WTC11 (cell line): ENCODE data around the gene TTN. TPM values are rescaled to one million over a fixed set of nuclear protein-coding genes. Genes with fewer than 3 reads are reported as not detected.

ENCODE experiments used
- ATAC-seq: fragments of 200-7000 bp; cut with Tn5 transposase; 2 replicates; pipeline ENCODE4 v1.10.0; 2021; ENCODE audit warnings: mild to moderate bottlenecking, moderate library complexity
- CTCF ChIA-PET: fragments of 300-600 bp; sonication (Branson Sonifier 250); formaldehyde crosslinking; loops from one replicate; lab custom pipeline; 2021; ENCODE audit warnings: antibody characterized with exemption; lab: Charles Lee
- POLR2A ChIA-PET: fragments of 350-600 bp; sonication (Branson Sonifier 250); formaldehyde crosslinking; loops from one replicate; lab custom pipeline; 2021; ENCODE audit warnings: antibody characterized with exemption; lab: Charles Lee
- DNase-seq: peaks from one replicate; pipeline ENCODE4 v3.0.0; 2021; ENCODE audit warnings: low spot score
- H3K27ac Mint-ChIP-seq: 2 replicates; pipeline ENCODE4 v1.8.0; 2021; ENCODE audit warnings: mixed read lengths
- H3K27me3 Mint-ChIP-seq: 2 replicates; pipeline ENCODE4 v1.8.0; 2021; ENCODE audit warnings: low read depth, mild to moderate bottlenecking, moderate library complexity, mixed read lengths
- H3K36me3 Mint-ChIP-seq: 2 replicates; pipeline ENCODE4 v1.8.0; 2021; ENCODE audit warnings: mixed read lengths
- H3K4me1 Mint-ChIP-seq: 2 replicates; pipeline ENCODE4 v1.8.0; 2022; ENCODE audit warnings: mixed read lengths
- H3K4me3 Mint-ChIP-seq: 2 replicates; pipeline ENCODE4 v1.8.0; 2021; ENCODE audit warnings: mild to moderate bottlenecking, moderate library complexity, mixed read lengths
- H3K9me3 Mint-ChIP-seq: 2 replicates; pipeline ENCODE4 v1.8.0; 2021; ENCODE audit warnings: mixed read lengths
- EMX1 ChIP-seq: fragments of 250-450 bp; sonication (Bioruptor Pico); IDR thresholded peaks from 2 replicates; pipeline ENCODE4 v1.8.0; 2021; ENCODE audit warnings: mild to moderate bottlenecking
- HMGA2 ChIP-seq: fragments of 250-450 bp; sonication (Bioruptor Pico); IDR thresholded peaks from 2 replicates; pipeline ENCODE4 v1.4.0; 2021; ENCODE audit warnings: mild to moderate bottlenecking, moderate library complexity
- MXD4 ChIP-seq: fragments of 250-450 bp; sonication (Bioruptor Pico); IDR thresholded peaks from 2 replicates; pipeline ENCODE4 v1.8.0; 2021; ENCODE audit warnings: mild to moderate bottlenecking, moderate library complexity, borderline replicate concordance
- NFATC4 ChIP-seq: fragments of 250-450 bp; sonication (Bioruptor Pico); IDR thresholded peaks from 2 replicates; pipeline ENCODE4 v1.9.0; 2021; ENCODE audit warnings: mild to moderate bottlenecking
- PRRX2 ChIP-seq: fragments of 250-450 bp; sonication (Bioruptor Pico); IDR thresholded peaks from 2 replicates; pipeline ENCODE4 v1.8.0; 2021; ENCODE audit warnings: mild to moderate bottlenecking
- ZNF263 ChIP-seq: sonication (generic); formaldehyde crosslinking; IDR thresholded peaks from 2 replicates; pipeline ENCODE4 v1.8.1; 2022; ENCODE audit warnings: low read depth, mild to moderate bottlenecking, moderate library complexity, missing genetic modification reagents
- ZNF317 ChIP-seq: sonication (generic); formaldehyde crosslinking; IDR thresholded peaks from 2 replicates; pipeline ENCODE4 v1.8.1; 2023; ENCODE audit warnings: low read depth, mild to moderate bottlenecking, moderate library complexity, missing genetic modification reagents, borderline replicate concordance
- total RNA-seq: library from RNA; stranded (reverse); gene quantifications from 3 replicates; pipeline ENCODE4 v1.2.3, GENCODE V29; 2021
- TF ChIP-seq, protein P1 (sequence below): sonication (generic); formaldehyde crosslinking; IDR thresholded peaks from 2 replicates; pipeline ENCODE4 v1.8.1; 2023; ENCODE audit warnings: mild to moderate bottlenecking, moderate library complexity, missing genetic modification reagents
- TF ChIP-seq, protein P2 (sequence below): sonication (generic); formaldehyde crosslinking; IDR thresholded peaks from 2 replicates; pipeline ENCODE4 v1.8.1; 2023; ENCODE audit warnings: mild to moderate bottlenecking, missing genetic modification reagents, moderate library complexity
- TF ChIP-seq, protein P3 (sequence below): sonication (generic); formaldehyde crosslinking; IDR thresholded peaks from 2 replicates; pipeline ENCODE4 v1.8.1; 2022; ENCODE audit warnings: low read depth, missing genetic modification reagents, borderline replicate concordance
- TF ChIP-seq, protein P4 (sequence below): sonication (generic); formaldehyde crosslinking; IDR thresholded peaks from 2 replicates; pipeline ENCODE4 v1.8.0; 2023; ENCODE audit warnings: missing genetic modification reagents, mild to moderate bottlenecking, borderline replicate concordance

The TTN gene
- total RNA-seq, 1 experiment from 2014 or later = 4.7 TPM

DNA sequence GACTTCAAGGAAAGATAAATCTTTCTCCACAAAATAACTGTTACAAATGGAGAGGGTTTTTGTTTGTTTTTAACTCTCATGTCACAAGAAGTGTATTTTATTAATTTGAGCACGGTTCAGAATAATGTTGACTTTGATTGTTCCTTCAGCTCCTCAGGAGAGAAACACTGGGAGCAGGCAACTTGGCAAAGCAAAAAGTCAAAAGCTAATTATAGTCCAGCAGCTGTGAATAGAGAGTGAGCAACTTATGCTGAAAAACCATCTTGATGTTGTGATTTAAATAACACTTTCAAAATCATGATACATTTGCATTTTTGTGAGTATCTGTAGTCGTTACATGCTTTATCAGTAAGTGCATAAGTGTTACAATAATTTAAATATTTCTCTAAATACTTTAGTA lies 37.5 kb upstream of the TTN start:
- TF ChIP-seq, protein P1, sequence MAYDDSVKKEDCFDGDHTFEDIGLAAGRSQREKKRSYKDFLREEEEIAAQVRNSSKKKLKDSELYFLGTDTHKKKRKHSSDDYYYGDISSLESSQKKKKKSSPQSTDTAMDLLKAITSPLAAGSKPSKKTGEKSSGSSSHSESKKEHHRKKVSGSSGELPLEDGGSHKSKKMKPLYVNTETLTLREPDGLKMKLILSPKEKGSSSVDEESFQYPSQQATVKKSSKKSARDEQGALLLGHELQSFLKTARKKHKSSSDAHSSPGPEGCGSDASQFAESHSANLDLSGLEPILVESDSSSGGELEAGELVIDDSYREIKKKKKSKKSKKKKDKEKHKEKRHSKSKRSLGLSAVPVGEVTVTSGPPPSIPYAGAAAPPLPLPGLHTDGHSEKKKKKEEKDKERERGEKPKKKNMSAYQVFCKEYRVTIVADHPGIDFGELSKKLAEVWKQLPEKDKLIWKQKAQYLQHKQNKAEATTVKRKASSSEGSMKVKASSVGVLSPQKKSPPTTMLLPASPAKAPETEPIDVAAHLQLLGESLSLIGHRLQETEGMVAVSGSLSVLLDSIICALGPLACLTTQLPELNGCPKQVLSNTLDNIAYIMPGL = no peak
- TF ChIP-seq ZNF317 (CRISPR knock-in tag) (no peak), ZNF263 (CRISPR knock-in tag) (no peak)
- TF ChIP-seq, protein P2, sequence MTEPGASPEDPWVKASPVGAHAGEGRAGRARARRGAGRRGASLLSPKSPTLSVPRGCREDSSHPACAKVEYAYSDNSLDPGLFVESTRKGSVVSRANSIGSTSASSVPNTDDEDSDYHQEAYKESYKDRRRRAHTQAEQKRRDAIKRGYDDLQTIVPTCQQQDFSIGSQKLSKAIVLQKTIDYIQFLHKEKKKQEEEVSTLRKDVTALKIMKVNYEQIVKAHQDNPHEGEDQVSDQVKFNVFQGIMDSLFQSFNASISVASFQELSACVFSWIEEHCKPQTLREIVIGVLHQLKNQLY = no peak
- Mint-ChIP-seq H3K4me1 (peaks cover 42% of the 10 kb centered on the region), H3K4me3 (no peak overlapping the region), H3K27ac (no peak overlapping the region), H3K9me3 (peaks cover 16% of the 10 kb centered on the region), H3K27me3 (peaks cover 3% of the 10 kb centered on the region), H3K36me3 (peaks cover 25% of the 10 kb centered on the region)
- ATAC-seq (no peak), DNase-seq (no peak)
- POLR2A ChIA-PET = no interaction called here
- CTCF ChIA-PET = interaction anchor here (1.4 kb wide), 1 partner anchor 40 kb away, joined by 3 read pairs; no protein-coding TSS in a partner anchor

DNA sequence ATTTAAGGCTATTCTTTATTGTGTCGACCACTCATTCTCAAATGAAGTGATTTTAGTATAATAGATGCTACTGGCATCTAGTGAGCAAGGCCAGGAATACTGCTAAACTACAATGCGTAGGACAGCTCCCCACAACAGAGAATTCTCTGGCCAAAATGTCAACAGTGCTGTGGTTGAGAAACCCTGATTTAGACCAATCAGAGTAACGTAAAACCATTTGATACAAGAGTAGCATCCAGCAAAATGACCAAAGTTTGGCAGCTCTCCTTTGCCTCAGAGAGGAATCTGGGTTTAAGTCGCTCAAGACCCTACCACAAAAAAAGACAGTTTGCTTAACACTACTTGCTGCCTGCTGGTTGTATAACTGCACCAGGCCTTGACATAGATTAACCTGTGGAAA lies 37.0 kb upstream of the TTN start:
- no peak for DNase-seq

DNA sequence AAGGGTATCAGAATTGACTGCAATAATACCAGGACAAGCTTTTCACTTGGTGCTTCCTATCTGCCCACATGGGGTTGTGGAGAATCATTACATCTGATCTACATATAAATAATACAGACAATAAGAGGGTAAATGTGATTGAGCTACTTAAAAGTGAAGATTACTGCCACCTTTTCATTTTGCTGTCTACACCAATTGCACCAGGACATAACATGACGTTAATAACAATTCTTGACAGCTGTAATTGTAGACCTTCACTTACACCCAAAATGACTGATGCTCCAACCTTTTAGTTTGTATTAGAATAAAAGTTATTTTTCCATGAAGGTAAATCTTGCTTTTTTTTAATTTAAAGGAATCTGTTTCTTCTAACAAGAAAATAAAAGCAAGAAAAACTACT lies 36.5 kb upstream of the TTN start:
- ChIA-PET POLR2A (interaction anchor here (1.0 kb wide), 1 partner anchor 16 kb away, joined by 3 read pairs; no protein-coding TSS in a partner anchor), CTCF (no interaction called here)
- Mint-ChIP-seq H3K4me1 (peaks cover 42% of the 10 kb centered on the region), H3K27me3 (peaks cover 3% of the 10 kb centered on the region), H3K36me3 (peaks cover 20% of the 10 kb centered on the region), H3K27ac (no peak overlapping the region), H3K4me3 (no peak overlapping the region), H3K9me3 (peaks cover 14% of the 10 kb centered on the region)
- ATAC-seq (no peak), DNase-seq (no peak)
- TF ChIP-seq EMX1 (no peak), MXD4 (CRISPR knock-in tag) (no peak), HMGA2 (CRISPR knock-in tag) (no peak), PRRX2 (CRISPR knock-in tag) (no peak)
- TF ChIP-seq, protein P1 = no peak
- TF ChIP-seq, protein P3, sequence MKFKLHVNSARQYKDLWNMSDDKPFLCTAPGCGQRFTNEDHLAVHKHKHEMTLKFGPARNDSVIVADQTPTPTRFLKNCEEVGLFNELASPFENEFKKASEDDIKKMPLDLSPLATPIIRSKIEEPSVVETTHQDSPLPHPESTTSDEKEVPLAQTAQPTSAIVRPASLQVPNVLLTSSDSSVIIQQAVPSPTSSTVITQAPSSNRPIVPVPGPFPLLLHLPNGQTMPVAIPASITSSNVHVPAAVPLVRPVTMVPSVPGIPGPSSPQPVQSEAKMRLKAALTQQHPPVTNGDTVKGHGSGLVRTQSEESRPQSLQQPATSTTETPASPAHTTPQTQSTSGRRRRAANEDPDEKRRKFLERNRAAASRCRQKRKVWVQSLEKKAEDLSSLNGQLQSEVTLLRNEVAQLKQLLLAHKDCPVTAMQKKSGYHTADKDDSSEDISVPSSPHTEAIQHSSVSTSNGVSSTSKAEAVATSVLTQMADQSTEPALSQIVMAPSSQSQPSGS (CRISPR knock-in tag) = no peak
- TF ChIP-seq, protein P4, sequence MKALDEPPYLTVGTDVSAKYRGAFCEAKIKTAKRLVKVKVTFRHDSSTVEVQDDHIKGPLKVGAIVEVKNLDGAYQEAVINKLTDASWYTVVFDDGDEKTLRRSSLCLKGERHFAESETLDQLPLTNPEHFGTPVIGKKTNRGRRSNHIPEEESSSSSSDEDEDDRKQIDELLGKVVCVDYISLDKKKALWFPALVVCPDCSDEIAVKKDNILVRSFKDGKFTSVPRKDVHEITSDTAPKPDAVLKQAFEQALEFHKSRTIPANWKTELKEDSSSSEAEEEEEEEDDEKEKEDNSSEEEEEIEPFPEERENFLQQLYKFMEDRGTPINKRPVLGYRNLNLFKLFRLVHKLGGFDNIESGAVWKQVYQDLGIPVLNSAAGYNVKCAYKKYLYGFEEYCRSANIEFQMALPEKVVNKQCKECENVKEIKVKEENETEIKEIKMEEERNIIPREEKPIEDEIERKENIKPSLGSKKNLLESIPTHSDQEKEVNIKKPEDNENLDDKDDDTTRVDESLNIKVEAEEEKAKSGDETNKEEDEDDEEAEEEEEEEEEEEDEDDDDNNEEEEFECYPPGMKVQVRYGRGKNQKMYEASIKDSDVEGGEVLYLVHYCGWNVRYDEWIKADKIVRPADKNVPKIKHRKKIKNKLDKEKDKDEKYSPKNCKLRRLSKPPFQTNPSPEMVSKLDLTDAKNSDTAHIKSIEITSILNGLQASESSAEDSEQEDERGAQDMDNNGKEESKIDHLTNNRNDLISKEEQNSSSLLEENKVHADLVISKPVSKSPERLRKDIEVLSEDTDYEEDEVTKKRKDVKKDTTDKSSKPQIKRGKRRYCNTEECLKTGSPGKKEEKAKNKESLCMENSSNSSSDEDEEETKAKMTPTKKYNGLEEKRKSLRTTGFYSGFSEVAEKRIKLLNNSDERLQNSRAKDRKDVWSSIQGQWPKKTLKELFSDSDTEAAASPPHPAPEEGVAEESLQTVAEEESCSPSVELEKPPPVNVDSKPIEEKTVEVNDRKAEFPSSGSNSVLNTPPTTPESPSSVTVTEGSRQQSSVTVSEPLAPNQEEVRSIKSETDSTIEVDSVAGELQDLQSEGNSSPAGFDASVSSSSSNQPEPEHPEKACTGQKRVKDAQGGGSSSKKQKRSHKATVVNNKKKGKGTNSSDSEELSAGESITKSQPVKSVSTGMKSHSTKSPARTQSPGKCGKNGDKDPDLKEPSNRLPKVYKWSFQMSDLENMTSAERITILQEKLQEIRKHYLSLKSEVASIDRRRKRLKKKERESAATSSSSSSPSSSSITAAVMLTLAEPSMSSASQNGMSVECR (CRISPR knock-in tag) = no peak

More for the DNA sequence above, 37.0 kb upstream of the TTN start:
- H3K27ac Mint-ChIP-seq = no peak overlapping the region
- POLR2A ChIA-PET = no interaction called here
- no peak; the same call in 1 of the 2 replicates for ATAC-seq
- peaks cover 3% of the 10 kb centered on the region for H3K27me3 Mint-ChIP-seq
- H3K4me3 Mint-ChIP-seq = no peak overlapping the region
- peaks cover 16% of the 10 kb centered on the region for H3K9me3 Mint-ChIP-seq
- CTCF ChIA-PET = interaction anchor here (1.4 kb wide), 1 partner anchor 40 kb away, joined by 3 read pairs; no protein-coding TSS in a partner anchor
- peaks cover 22% of the 10 kb centered on the region for H3K36me3 Mint-ChIP-seq
- peaks cover 42% of the 10 kb centered on the region for H3K4me1 Mint-ChIP-seq
- TF ChIP-seq NFATC4 (CRISPR knock-in tag) = no peak
- TF ChIP-seq, all 79 proteins: peak for 0
